Activated T-helper 9 cell treated with anti-CD3 and anti-CD28 coated beads, Interleukin-2, amount 50 U/mL, for 16 hours (primary cell): ENCODE data around the gene ZNF831.

Experiments used
- DNase-seq: peaks from one replicate; pipeline ENCODE4 v3.0.0-alpha.2; 2020; ENCODE audit warnings: low read depth

Gene ZNF831

DNA sequence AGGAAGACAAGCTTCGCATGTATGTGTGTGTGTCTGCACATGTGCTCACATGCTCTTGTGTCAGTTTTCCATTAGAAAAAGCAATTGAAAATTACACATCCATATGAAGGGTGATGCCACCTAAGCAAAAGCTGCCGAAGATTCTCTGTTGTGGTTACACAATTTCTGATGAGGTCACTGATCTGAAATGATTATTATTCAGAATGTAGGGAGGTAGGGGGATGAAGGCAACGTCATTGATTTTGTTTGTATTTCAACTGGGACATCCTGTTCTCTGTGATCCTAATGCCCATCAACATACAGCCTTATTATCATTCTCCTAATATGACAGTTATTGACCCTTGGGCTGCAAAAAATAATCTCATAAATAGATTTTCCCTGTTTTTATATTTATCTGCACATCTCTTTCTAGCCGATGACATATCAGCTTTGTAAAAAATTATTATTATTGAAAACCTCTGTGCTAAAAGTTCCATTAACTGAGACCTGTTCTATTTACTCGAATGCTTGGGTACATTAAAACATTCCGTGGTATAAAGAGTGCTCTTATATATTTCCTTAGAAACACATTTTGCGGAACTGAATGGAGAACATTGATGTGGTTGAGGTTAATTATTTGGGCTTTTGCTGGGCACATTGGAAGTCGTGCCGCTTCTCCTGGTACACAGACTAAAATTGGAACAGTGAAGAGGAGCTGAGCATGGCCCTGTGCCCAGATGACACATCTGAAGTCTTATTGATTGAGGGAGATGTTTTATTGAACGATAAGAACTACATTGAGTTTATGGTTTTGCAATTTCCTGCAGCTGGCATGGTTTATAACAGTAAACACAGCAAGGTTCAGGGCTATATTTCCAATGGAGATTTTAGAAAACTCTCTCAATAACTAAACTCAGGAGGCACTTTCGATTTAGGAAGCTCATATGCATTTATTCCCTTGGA lies 51.3 kb downstream of the ZNF831 start:
- DNase-seq = no peak

DNA sequence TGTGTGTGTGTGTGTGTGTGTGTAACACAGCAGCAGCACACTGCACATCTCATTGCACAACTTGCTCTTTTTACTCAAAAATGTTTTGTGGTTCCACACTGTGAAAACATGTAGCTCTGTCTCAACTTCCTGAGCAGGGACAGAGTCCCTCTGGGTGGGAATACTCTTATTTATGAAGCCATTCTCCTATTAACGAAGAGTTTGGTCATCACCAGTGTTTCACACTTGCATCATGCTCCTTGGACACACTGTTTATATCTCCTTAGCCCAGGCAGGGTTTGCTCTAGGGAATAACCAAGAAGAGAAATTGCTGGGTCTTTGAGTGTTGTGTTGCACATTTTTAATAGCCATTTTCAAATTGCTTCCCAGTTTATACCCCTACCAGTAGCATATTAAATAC lies 53.6 kb downstream of the ZNF831 start:
- no peak for DNase-seq

DNA sequence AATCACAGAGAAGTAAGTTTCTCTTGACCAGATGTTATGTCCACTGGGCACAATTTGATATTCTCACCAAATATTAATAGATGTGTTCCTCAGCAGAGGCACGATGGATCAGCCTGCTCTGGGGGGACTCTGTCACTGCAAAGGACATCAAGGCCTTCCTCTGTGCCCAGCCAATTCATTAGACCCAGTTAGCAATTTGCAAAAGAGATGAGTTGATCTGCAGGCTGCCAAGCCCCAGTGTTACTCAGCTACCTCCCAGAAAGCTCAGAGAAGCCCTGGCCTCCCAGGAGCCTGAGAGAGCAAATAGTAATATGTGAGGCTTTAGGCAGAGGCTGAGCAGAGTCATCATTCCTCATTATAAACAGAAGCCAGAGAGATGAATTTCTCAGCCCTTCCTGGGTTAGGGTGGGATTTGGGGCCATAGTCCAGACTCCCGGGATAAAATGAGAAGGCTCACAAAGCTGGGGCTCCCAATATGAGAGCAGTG lies 54.2 kb downstream of the ZNF831 start:
- DNase-seq = no peak

DNA sequence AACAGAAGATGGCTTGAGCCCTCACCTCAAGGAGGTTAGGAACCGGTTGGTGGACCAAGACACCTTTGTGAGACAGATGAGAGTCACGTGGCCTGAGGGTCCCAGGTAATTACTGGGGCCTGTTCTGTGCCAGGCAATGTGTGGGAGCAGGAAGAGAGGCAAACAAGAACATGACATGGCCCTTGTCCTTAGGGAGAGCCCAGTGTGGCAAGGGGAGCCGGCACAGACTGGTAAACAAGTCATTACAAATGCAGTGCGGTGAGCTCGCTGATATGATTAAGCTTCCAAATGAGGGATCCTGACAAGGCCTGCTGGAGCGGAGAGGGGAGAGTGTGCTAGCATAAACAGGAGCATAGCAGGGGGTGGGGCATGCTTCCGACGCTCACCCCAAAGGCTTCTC lies 55.6 kb downstream of the ZNF831 start:
- no peak for DNase-seq

DNA sequence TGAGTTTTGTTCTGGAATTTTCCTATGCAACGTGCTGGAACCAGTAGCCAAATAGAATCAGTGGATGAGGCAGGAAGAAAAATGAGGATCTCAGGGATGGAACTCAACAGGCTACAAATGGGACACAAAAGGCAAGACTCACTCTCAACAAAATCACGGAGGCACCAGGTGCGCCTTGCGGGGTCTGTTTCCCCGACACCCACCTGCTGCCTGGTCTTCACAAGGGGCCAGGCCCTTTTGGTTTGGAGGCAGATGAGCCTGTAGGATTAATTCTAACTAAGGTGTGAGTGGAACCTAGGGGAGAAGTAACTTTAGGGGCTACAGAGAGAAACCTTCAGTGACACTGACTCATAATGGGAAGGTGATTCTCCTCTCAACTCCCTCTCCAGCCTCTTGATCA lies 56.5 kb downstream of the ZNF831 start:
- no peak for DNase-seq

DNA sequence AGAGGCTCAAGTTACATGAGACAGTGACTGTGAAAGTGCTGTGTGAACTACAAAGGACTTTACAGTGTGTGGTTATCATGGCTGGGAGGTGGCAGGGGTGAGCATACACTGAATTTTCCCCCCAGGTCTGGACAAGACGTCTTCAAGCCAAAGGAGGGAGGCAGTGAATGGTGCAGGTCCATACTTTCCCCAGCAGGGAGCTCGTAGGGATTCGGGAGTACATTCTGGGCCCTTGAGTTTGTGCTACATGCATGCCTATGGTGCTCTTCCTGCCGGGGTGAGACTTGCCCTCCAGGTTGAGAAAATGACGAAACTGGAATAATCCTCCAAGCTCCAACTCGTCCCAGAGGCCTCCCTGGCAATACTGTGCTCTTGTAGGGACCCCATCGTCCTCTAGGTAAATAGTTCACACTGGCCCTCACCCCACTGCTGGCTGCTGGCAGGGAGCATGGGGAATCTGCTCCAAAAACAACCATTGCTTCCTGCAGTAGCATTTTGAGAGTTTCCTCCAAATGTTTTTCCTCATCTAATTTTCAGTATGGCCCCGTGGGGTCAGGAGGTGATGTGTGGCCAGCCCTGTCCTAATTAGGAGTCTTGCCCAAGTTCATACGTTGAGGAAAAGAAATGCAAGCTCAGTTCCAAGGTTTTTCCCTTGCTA lies 57.6 kb downstream of the ZNF831 start:
- no peak for DNase-seq

DNA sequence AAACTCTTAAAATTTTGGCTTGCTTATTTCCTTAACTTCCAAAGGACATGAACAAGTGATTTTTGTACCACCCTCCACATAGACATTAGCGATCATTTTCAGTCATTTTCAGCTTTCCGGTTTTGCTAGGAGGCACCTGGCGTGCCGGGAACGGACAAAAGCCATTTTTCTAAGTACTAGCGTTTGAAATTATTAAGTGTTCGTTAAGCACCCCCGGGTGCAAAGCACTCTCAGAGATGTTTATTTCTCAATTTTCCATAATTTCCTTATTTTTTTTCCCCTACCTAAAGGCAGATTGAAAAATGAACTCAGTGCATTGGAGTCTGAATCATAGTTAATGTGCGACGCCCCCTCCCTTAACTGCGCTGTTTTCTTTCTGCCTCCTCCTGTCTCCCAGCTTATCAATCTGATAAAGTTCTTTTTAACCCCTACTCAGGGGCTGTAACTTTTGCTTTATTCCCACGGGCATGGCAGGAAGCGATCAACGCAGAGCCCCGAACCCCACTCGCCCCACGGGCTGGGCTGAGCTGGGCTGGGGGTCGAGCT lies 58.2 kb downstream of the ZNF831 start:
- DNase-seq = no peak

DNA sequence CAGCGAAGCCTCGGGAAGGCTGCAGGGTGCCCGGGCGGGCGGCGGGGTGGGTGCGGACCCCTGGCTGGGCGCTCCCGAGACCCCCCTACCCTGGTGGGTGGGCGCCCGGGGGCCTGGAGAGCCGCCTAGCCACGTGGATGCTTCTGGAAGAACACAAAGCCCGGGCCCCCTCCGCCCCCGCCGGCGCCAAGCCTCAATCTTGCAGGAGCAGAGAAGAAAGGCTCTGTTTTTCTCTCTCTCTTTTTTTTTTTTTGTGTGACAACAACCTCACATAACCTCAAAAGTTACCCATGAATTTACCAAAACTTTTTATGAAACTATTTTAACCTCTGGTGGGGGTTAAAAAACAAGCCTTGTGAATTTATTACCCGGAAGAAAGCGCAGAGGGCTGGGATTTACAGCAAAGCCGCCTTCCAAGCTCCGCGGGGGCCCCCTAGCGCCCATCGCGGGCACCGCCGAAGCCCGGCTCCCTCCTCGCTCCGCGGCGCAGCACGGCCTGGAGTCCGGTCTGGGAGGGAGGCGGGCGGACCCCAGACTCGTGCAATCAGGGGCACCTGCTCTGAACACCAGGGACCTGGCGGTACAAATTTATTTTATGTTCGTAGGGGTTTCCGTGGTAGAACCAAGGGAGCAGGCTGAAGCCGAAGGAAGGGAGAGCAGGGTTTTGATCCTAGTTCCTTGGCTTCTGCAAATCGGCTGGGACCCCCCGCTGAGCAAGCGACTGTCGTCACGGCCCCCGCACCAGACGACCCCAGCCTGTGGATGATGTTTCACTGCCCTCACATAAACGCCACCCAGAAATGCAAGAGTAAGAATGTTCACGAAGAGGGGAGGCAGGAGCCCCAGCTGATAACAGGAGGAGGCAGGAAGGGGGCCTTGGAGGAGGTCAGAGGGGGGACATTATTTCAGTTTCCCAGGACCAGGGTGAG lies 58.9 kb downstream of the ZNF831 start:
- DNase-seq = peak; percentile 74

DNA sequence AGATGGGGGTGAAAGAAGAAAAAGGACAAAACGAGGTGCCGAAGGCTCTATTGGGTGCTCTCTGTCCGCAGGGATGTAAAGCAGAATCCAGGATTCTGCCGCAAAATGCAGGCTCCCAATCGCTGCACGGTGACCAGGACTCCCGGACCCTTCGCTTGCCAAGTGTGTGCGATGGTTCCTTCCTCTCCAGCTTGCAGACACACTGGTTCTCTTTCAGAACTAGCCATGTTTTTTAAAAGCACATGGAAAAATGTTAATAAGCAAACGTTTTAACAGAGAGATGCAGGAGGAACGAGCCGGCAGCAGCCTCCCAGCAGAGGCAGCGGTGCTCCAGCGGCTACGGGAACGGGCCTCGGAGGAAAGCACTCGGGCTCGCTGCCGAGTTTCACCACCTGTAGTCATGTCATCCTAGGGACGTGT lies 59.6 kb downstream of the ZNF831 start:
- no peak for DNase-seq

DNA sequence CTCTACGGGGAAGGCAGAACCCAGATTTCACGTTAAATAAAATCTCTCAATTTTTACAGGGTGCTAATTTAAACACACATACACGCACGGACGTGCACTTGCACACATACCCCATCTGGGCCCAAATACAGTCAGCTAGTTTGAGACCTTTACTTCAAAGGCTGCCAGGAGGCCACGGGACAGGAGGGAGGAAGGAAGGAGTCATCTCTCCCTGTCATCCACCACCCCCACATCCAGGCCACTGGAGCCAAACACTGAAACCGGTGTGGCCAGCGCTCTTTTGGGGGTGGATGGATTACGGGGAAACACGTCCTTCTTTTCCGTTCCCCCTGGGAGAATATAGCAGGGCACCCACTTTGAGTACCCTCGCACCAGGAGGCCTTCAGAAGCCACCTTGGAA lies 60.1 kb downstream of the ZNF831 start:
- DNase-seq = no peak

DNA sequence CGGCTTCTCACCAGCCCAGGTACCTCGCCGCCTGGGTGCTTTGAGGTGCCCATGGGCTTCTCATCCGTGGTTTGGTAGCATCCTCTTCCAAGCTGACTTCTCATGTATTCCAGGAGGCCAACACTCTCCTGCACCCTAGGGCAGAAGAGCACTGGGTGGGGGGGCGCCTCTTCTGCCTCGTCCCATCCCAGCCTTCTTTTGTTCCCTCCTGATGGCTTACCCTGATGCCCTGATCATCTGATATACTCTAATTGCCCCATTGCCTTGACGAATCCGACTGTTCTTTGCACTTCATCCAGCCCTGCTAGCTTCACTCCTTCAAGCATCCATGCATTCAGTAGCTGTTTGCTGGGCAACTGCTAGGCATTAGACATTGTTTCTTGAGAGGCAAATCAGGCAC lies 60.6 kb downstream of the ZNF831 start:
- DNase-seq = no peak

DNA sequence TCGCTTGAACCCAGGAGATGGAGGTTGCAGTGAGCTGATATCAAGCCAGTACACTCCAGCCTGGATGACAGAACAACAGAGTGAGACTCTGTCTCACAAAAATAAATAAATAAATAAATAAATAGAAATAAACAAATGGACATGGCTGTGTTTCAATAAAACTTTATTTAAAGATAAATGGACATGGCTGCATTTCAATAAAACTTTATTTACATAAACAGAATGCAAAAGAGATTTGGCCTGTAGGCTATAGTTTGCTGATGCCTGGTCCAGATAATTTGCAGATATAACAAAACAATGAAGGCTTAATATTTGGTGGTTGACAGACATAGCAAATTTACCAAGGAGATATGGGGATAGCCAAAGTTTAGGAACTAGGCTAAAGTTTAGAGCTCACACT lies 66.8 kb downstream of the ZNF831 start:
- no peak for DNase-seq

DNA sequence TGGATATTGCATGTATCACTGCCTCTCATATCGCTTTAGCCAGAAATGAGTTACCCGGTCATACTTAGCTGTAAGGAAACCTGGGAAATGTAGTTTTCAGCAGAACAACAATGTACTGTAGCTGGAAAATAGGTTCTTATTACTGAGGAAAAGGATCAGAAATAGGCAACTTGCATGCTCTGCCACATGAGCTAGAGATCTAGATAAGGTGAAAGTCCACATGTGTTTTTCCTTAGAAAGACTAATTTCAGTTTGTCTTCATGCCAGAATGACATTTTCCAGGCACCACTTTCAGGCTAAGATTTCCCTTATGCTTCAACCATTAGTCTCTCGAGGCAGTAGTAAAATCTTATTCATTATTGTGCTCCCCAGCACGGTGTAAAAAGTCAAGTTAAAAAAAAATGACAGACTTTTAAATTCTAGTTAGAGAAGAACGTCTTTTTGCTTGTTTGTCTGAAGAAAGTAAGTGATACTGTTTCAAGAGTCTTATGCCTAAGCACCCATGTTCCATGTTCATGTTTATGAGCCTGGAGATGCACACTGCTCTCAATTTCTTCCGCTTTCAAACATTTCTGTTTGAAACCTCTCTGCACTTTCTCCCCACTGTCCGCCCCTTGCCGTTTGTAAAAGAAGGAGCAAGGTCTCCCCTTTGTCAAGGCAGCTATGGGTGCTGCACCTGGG lies 67.6 kb downstream of the ZNF831 start:
- no peak for DNase-seq

DNA sequence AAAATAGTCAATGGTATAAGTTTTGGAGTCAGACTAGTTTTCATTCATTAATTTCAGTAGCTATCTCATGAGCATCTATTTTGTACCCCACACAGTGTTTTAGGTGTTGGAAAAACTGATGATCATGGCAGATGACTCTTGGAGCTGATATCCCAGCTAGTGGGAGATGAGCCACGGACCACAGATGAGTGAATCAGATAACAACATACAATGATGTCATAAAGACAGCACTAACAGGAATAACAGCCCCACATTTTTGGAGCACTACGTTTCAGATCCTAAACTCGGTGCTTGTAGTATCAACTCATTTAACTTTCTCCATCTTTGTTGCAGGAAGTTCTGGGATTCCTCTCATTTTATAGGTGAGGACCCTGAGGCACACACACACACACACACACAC lies 69.0 kb downstream of the ZNF831 start:
- no peak for DNase-seq

DNA sequence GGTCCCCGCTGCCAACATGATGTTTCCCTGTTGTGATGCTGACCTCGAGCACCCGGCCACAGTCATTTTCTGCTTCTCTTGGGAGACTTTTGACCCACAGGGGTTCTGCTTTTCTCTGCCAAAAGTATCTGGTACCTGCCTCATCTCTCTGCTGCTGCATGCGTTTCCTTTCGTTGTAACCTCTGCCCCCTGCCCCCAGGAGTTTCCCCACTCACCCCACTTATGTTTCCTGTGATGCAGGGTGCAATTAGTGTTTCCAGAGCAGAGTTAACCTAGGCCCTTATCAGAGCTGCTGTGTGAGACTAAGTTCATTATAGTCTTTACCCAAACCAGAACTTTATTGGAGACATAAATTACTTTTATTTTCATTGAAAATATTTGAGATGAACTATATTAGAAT lies 71.6 kb downstream of the ZNF831 start:
- DNase-seq = no peak

DNA sequence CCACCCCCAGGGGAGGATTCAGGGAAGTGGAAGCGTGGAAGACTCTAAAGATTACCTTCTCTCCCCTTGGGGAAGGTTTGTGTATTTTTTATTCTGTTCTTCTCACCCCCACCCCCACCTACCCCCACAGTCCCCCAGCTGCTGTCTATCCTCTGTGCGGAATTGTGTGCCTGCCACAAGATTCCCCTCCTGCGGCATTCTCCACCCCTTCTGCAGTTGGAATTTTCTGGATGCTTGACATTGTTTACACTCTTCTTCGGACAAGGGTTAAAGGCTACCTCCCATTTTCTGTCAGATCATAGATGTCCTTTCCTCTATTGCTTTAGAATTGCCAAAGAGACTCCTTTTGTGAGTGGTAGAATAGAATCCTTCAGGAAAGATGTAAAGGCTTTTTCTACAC lies 76.4 kb downstream of the ZNF831 start:
- DNase-seq = no peak

DNA sequence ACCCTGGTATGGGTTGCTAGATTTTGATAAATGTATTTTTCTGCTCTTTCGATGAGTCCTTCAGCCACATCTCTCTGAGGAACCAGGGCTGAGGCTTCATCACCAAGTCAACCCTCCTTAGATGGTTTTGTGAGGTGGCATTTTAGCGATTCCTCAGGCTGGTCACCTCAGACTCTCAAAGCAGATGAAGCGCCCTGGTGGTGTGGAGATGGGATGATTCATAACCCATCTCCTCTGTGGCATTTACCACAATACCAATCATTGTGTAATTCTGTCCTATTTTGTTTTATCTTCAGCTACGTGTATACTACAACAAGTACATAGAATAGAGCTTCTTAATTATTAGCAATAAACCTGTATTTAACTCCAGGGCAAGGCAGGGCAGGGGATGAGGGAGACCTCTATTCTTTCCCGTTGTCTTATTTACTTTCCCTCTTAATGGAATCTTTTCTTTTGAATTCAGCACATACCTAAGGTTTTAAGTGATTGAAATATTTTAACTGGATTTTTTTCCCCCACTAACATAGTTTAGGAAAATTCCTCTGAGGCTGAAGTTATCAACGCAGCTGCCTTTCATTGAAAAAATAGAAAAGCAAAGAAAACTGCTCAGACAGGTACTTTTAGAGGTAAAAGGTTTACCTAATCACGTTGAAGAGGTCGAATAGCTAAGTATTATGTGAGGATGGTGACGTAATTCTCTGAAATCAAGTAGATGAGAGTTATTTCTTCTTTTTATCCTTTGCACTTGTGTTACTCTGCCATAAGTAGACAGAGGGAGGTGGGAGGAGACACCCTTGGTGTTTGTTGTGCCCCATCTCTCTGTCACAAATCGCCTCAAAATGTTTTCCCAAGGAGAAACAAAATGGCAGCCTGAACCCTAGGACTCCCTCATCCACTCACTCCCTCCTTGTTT lies 79.3 kb downstream of the ZNF831 start:
- no peak for DNase-seq

DNA sequence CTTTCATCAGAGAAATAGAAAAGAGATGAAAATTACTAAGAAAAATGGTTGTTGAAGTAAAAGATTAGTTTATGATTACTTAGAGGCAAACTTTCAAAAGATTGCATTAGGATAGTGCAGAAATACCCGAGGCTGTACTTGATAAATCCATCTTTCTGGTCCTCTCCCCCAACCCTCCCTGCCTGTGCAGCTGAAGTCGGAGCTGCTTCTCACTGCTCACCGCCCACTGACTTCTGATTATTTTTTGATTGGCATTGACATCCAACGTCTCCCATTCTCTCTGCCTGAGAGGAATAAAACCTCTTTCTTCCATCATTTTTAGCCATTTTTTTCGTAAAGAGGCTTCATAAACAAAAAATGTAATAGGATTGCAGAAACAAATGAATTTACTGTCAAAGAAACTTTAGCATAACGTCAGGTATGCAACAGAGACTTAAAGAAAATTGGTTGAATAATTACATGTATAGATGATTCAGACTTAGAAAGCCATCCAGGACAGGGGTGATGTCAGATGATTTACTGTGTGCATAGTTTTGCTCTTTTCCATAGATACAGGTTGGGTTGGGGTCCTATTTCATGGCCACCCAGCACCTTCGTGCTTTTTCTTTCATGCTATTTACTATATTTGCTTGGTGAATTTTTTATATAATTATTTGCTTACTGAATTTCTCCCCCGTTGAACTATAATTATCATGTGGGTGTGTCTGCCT lies 83.2 kb downstream of the ZNF831 start:
- no peak for DNase-seq
